GM23248 (cell line): Measurements from ENCODE around the gene DPP3. TPM values are rescaled to one million over a fixed set of nuclear protein-coding genes. Genes with fewer than 3 reads are reported as not detected.
"Not testable (repeated sequence)": the region's sequence is repeated elsewhere in the genome, so short reads cannot be mapped to it uniquely, and the experiment has no call there.

Experiments used
- DNase-seq: peaks from one replicate; pipeline ENCODE4 v3.0.0-alpha.2; 2015
- H2AFZ ChIP-seq: fragments of 200-600 bp; sonication (generic); 2 replicates; pipeline ENCODE4 v1.6.1; 2016; ENCODE audit warnings: antibody characterized with exemption
- H3F3A ChIP-seq: fragments of 200-600 bp; sonication (generic); 2 replicates; pipeline ENCODE4 v1.6.1; 2016; ENCODE audit warnings: mild to moderate bottlenecking, antibody characterized with exemption, mixed run types; ENCODE audit not compliant: insufficient read depth
- H3K27ac ChIP-seq: fragments of 200-600 bp; sonication (generic); 2 replicates; pipeline ENCODE4 v1.5.1; 2016; ENCODE audit warnings: mild to moderate bottlenecking
- H3K27me3 ChIP-seq: fragments of 200-600 bp; sonication (generic); replicated peaks from 2 replicates; pipeline ENCODE4 v1.6.1; 2016; ENCODE audit warnings: mild to moderate bottlenecking; ENCODE audit not compliant: insufficient read depth
- H3K36me3 ChIP-seq: fragments of 200-600 bp; sonication (generic); 2 replicates; pipeline ENCODE4 v1.6.1; 2016; ENCODE audit warnings: low read depth, mild to moderate bottlenecking
- H3K4me1 ChIP-seq: fragments of 200-600 bp; sonication (generic); 2 replicates; pipeline ENCODE4 v1.6.1; 2016; ENCODE audit warnings: mild to moderate bottlenecking; ENCODE audit not compliant: insufficient read depth
- H3K4me2 ChIP-seq: fragments of 200-600 bp; sonication (generic); one replicate; pipeline ENCODE4 v1.6.1; 2016; ENCODE audit warnings: mild to moderate bottlenecking; ENCODE audit not compliant: unreplicated experiment
- H3K4me3 ChIP-seq: fragments of 200-600 bp; sonication (generic); 2 replicates; pipeline ENCODE4 v1.5.1; 2016; ENCODE audit warnings: mild to moderate bottlenecking
- H3K79me2 ChIP-seq: fragments of 200-600 bp; sonication (generic); 2 replicates; pipeline ENCODE4 v1.6.1; 2016; ENCODE audit warnings: mild to moderate bottlenecking; ENCODE audit not compliant: insufficient read depth
- H3K9ac ChIP-seq: fragments of 200-600 bp; sonication (generic); 2 replicates; pipeline ENCODE4 v1.6.1; 2016; ENCODE audit warnings: mild to moderate bottlenecking
- H3K9me2 ChIP-seq: fragments of 200-600 bp; sonication (generic); 2 replicates; pipeline ENCODE4 v1.6.1; 2016; ENCODE audit warnings: mixed run types, mild to moderate bottlenecking, moderate library complexity; ENCODE audit not compliant: insufficient read depth
- H3K9me3 ChIP-seq: fragments of 200-600 bp; sonication (generic); one replicate; pipeline ENCODE4 v1.6.1; 2017; ENCODE audit warnings: low read depth
- H4K20me1 ChIP-seq: fragments of 200-600 bp; sonication (generic); 2 replicates; pipeline ENCODE4 v1.6.0; 2016; ENCODE audit not compliant: insufficient read depth
- EZH2 ChIP-seq: fragments of 200-600 bp; sonication (generic); IDR thresholded peaks from 2 replicates; pipeline ENCODE4 v1.6.1; 2018; ENCODE audit warnings: antibody characterized with exemption, mild to moderate bottlenecking; ENCODE audit not compliant: insufficient read depth, poor library complexity, severe bottlenecking
- EZH2phosphoT487 ChIP-seq: fragments of 200-600 bp; sonication (generic); IDR thresholded peaks from 2 replicates; pipeline ENCODE4 v1.6.1; 2018; ENCODE audit warnings: antibody characterized with exemption, moderate library complexity, mild to moderate bottlenecking, low read depth; ENCODE audit not compliant: insufficient read depth
- WGBS, 2 experiments: methylation state at CpG; one replicate each; pipeline ENCODE4 v1.1.6; 2015 to 2017; ENCODE audit warnings: low lambda C conversion rate in 2 of 2, low coverage in 1 of 2; ENCODE audit errors: missing lambda C conversion rate in 2 of 2; 5-methylcytosine and 5-hydroxymethylcytosine counted together
- in situ Hi-C: fragments of 300-500 bp; cut with MboI; formaldehyde crosslinking; loops from 2 replicates; pipeline ENCODE4 v1.15.0; 2020
- polyA plus RNA-seq: library from polyadenylated mRNA; unstranded; fragments of >200 nt; fragmentation: Nextera tagmentation; extraction: Ambion mirVana; gene quantifications from 2 replicates; pipeline ENCODE4 v1.2.1, GENCODE V29; 2016
- total RNA-seq: library from RNA; depleted of rRNA; stranded (reverse); fragments of >200 nt; shearing (Covaris generic); gene quantifications from 2 replicates; pipeline ENCODE4 v1.2.3, GENCODE V29; 2014

Gene DPP3
- total and polyA plus RNA-seq, 2 experiments from 2014 or later = 34.7 to 50.8 TPM

DNA sequence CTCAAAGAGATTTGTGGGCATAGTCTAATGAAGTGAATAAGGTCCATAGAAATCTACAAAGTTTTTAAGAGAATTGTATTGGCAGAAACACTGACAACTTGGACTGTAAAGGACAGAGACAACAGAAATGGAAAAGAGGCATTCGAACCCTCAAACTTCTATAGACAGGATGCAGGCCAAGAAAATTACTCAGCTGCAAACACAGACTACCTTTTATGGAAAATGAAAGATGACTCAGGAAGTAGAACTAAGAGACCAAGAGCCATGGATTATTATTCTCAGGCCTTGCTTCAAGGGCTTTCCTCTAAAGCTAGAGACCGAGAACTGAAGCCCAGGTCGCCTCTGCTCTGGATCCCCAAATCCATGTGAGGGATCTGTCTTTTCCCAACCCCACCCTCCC lies 17.3 kb upstream of the DPP3 start:
- Histone ChIP-seq H3K36me3 (no peaks in the 10 kb centered on the region), H3K27ac (no peak overlapping the region), H2AFZ (no peak overlapping the region), H4K20me1 (no peaks in the 10 kb centered on the region), H3K79me2 (no peaks in the 10 kb centered on the region), H3K9me2 (no peaks in the 10 kb centered on the region), H3F3A (no peaks in the 10 kb centered on the region), H3K9me3 (no peaks in the 10 kb centered on the region), H3K9ac (no peak overlapping the region), H3K4me3 (no peak overlapping the region), H3K4me1 (no peaks in the 10 kb centered on the region), H3K4me2 (no peak overlapping the region), H3K27me3 (no peaks in the 10 kb centered on the region)
- TF ChIP-seq EZH2phosphoT487 (no peak), EZH2 (no peak)
- in situ Hi-C loops = no loop called here
- DNase-seq = no peak
- 80 to 82% methylated on average over 3 of the region's 3 CpGs for WGBS, 2 experiments

GRCh38 chr11:66464116-66464515 lies 16.1 kb upstream of the DPP3 start:
- H3K9me2 ChIP-seq, H3K4me1 ChIP-seq, H3K27ac ChIP-seq, H3F3A ChIP-seq, H3K36me3 ChIP-seq, H3K9ac ChIP-seq, DNase-seq, H3K9me3 ChIP-seq, H2AFZ ChIP-seq, H3K4me3 ChIP-seq, H3K4me2 ChIP-seq, H3K79me2 ChIP-seq, H4K20me1 ChIP-seq, in situ Hi-C loops, H3K27me3 ChIP-seq: not testable (repeated sequence)
- 84 to 88% methylated on average over 5 of the region's 5 CpGs for WGBS, 2 experiments

DNA sequence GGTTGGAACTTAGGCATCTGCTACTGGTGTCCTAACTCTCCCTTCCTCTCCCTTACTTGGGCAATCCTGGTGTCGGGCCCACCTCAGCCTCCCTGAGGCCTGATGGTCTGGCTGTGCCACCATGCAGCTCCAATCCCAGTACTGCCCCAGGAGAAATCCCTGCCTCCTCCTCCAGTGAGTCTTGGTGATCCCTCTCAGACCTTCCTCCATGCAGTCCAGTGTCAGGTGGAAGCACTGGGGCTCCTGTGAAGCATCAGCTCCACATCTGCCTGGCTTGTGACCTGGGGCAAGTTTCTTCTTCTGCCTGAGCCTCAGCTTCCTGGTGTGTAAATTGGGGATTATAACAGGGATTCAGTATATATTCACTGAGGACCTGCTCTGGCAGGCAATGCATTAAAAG lies 15.3 kb upstream of the DPP3 start:
- Histone ChIP-seq H3K79me2 (no peaks in the 10 kb centered on the region), H3K4me1 (no peaks in the 10 kb centered on the region), H2AFZ (no peak overlapping the region), H3K36me3 (no peaks in the 10 kb centered on the region), H4K20me1 (no peaks in the 10 kb centered on the region), H3K27ac (no peak overlapping the region), H3K4me3 (no peak overlapping the region), H3K9ac (no peak overlapping the region), H3K9me3 (no peaks in the 10 kb centered on the region), H3F3A (no peaks in the 10 kb centered on the region), H3K27me3 (no peaks in the 10 kb centered on the region), H3K9me2 (no peaks in the 10 kb centered on the region), H3K4me2 (no peak overlapping the region)
- DNase-seq = no peak
- WGBS, 2 experiments = 100% methylated on average over 1 of the region's 1 CpG
- in situ Hi-C loops = no loop called here
- TF ChIP-seq EZH2phosphoT487 (no peak), EZH2 (no peak)

DNA sequence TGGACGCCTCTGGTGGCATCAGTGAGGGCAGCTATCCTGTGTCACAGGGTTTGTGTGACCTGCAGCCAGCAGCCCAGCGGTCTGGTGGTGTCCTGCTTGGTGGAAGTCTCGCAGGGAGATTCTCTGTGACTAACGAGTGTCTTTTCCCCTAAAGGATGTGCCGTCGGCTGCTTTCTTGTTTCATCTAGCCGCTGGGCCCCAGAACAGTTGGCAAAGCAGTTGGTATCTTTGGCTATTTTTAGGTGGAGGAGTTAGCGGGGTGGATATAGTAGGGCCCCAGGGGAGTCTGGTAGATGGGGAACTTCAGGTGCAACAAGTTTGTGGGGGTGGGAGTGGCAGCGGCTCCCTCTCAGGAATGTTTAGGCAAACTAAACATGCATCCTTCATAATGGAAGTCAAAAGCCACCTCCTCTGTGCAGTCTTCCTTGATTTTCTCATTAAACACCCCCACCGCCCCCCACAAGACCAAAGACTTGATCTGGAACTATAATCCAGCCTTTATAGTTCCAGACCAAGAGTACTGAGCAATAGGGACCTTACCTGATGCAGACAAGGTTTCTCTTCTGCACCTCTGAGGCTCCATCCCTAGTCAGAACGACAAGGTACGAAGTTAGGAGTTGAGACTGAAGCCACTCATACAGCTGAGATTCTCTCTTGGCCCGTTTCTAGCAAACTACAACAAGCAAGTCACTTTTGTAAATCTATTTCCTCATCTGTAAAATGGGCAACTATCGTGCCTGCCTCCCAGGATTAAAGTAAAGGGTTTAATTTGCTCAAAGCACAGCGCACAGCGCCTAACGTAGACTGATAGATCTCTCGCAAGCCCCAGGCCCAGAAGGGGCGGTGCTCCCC lies 14.6 kb upstream of the DPP3 start:
- H3K27me3 ChIP-seq = no peaks in the 10 kb centered on the region
- H3K36me3 ChIP-seq = no peaks in the 10 kb centered on the region
- no peaks in the 10 kb centered on the region for H3K9me2 ChIP-seq
- 57 to 65% methylated on average over 18 to 19 of the region's 19 CpGs for WGBS, 2 experiments
- no peaks in the 10 kb centered on the region for H3K9me3 ChIP-seq
- no peak for TF ChIP-seq EZH2
- no peak for TF ChIP-seq EZH2phosphoT487
- in situ Hi-C loops = no loop called here
- no peaks in the 10 kb centered on the region for H3K79me2 ChIP-seq
- H4K20me1 ChIP-seq = no peaks in the 10 kb centered on the region
- peak overlapping the region; percentile 94 for H2AFZ ChIP-seq
- no peak for DNase-seq
- H3K9ac ChIP-seq = peak overlapping the region; percentile 77; the same call in 1 of the 2 replicates
- H3F3A ChIP-seq = no peaks in the 10 kb centered on the region
- H3K4me2 ChIP-seq = peak overlapping the region; percentile 88
- no peak overlapping the region for H3K27ac ChIP-seq
- H3K4me1 ChIP-seq = no peaks in the 10 kb centered on the region
- peak overlapping the region; percentile 85 for H3K4me3 ChIP-seq
